GM12878 (cell line): Measurements from ENCODE around the gene COMMD7. TPM values are rescaled to one million over a fixed set of nuclear protein-coding genes. Genes with fewer than 3 reads are reported as not detected.

Experiments
- ATAC-seq: fragments of 200-7000 bp; cut with Tn5 transposase; 3 replicates; pipeline ENCODE4 v1.9.1; 2020; ENCODE audit warnings: mild to moderate bottlenecking, moderate library complexity
- BruUV-seq: library from RNA; stranded (reverse); fragments of 400-500 nt; replicated peaks from 2 replicates; lab custom pipeline; 2021; lab: Mats Ljungman, UMichigan
- CTCF ChIA-PET: fragments of 300-600 bp; sonication (Branson Sonifier 250); formaldehyde crosslinking; extraction: SDS; loops from one replicate; lab custom pipeline; 2021; ENCODE audit warnings: inconsistent platforms; lab: Yijun Ruan, JAX
- POLR2A ChIA-PET: fragments of 350-600 bp; formaldehyde crosslinking; extraction: SDS; loops from one replicate; lab custom pipeline; 2021; ENCODE audit warnings: inconsistent platforms; lab: Charles Lee
- RAD21 ChIA-PET: fragments of 300-600 bp; sonication (Branson Sonifier 250); formaldehyde crosslinking; loops from one replicate; lab custom pipeline; 2023; ENCODE audit warnings: antibody characterized with exemption; ENCODE audit not compliant: unreplicated experiment; lab: Charles Lee
- SMC1A ChIA-PET: fragments of 300-600 bp; sonication (Branson Sonifier 250); formaldehyde crosslinking; loops from one replicate; lab custom pipeline; 2023; ENCODE audit not compliant: unreplicated experiment, uncharacterized antibody; lab: Charles Lee
- DNase-seq: peaks from one replicate; pipeline ENCODE4 v3.0.0-alpha.2; 2011; ENCODE audit warnings: low read depth, low spot score
- FAIRE-seq: peaks from 3 replicates; lab custom pipeline; 2011; peaks lifted over from hg19 to GRCh38; lab: Jason Lieb, UNC
- H2AFZ ChIP-seq: 2 replicates; pipeline ENCODE4 v1.6.0; 2011; ENCODE audit warnings: low read depth, low read length, control low read depth; ENCODE audit not compliant: control insufficient read depth
- H3K27ac ChIP-seq: 2 replicates; pipeline ENCODE4 v1.5.1; 2011; ENCODE audit warnings: control low read depth; ENCODE audit not compliant: control insufficient read depth, insufficient read depth
- H3K27me3 ChIP-seq, 2 experiments: replicated peaks in 1 of 2; 2 replicates each; pipeline versions ENCODE4 v1.6.0 to v1.6.1; 2011; ENCODE audit warnings: low read length in 1 of 2; ENCODE audit not compliant: control insufficient read depth in 2 of 2, insufficient read depth in 2 of 2
- H3K36me3 ChIP-seq, 2 experiments: 2 replicates each; pipeline ENCODE4 v1.5.1; 2011; ENCODE audit warnings: low read length in 1 of 2; ENCODE audit not compliant: control insufficient read depth in 2 of 2, insufficient read depth in 2 of 2
- H3K4me1 ChIP-seq: 2 replicates; pipeline ENCODE4 v1.6.1; 2011; ENCODE audit warnings: mild to moderate bottlenecking, low read length, moderate library complexity, mixed read lengths; ENCODE audit not compliant: control insufficient read depth, insufficient read depth
- H3K4me2 ChIP-seq: 2 replicates; pipeline ENCODE4 v1.6.0; 2011; ENCODE audit warnings: control low read depth; ENCODE audit not compliant: control insufficient read depth, insufficient read depth
- H3K4me3 ChIP-seq: fragments of 200-600 bp; sonication (generic); 2 replicates; pipeline ENCODE4 v1.5.1; 2016
- H3K79me2 ChIP-seq: 2 replicates; pipeline ENCODE4 v1.6.0; 2011; ENCODE audit warnings: low read length; ENCODE audit not compliant: control insufficient read depth, insufficient read depth
- H3K9ac ChIP-seq: 2 replicates; pipeline ENCODE4 v1.8.0; 2011; ENCODE audit warnings: low read length, control low read depth, mixed read lengths; ENCODE audit not compliant: control insufficient read depth, insufficient read depth
- H3K9me3 ChIP-seq: replicated peaks from 3 replicates; pipeline ENCODE4 v1.5.1; 2011; ENCODE audit warnings: mild to moderate bottlenecking, low read length; ENCODE audit not compliant: control insufficient read depth, insufficient read depth
- H4K20me1 ChIP-seq: 2 replicates; pipeline ENCODE4 v1.6.0; 2011; ENCODE audit not compliant: control insufficient read depth, insufficient read depth
- JUNB ChIP-seq: IDR thresholded peaks from 2 replicates; pipeline ENCODE4 v1.6.1; 2016; ENCODE audit warnings: antibody characterized with exemption, mild to moderate bottlenecking
- RFX5 ChIP-seq: IDR thresholded peaks from 2 replicates; pipeline ENCODE4 v1.6.1; 2011; ENCODE audit warnings: low read depth, low read length, improper control_type of control experiment
- ZBTB40 ChIP-seq: fragments of 450-650 bp; IDR thresholded peaks from 2 replicates; pipeline ENCODE4 v1.6.1; 2016; ENCODE audit warnings: mild to moderate bottlenecking, moderate library complexity, borderline replicate concordance
- ZNF217 ChIP-seq: fragments of 450-650 bp; IDR thresholded peaks from 2 replicates; pipeline ENCODE4 v1.6.1; 2017; ENCODE audit warnings: antibody characterized with exemption, mild to moderate bottlenecking
- WGBS: methylation state at CpG from one replicate; pipeline ENCODE4 v1.1.6; 2016; ENCODE audit warnings: low lambda C conversion rate; ENCODE audit not compliant: insufficient replicate concordance, insufficient coverage; ENCODE audit errors: missing lambda C conversion rate; 5-methylcytosine and 5-hydroxymethylcytosine counted together
- in situ Hi-C: fragments of 300-500 bp; cut with MboI; formaldehyde crosslinking; loops from 9 replicates; pipeline ENCODE4 v1.14.3; 2018; ENCODE audit warnings: mixed read lengths
- intact Hi-C: fragments of 100-400 bp; cut with micrococcal nuclease; formaldehyde crosslinking; loops from one replicate; pipeline ENCODE4 v1.14.2; 2022; ENCODE audit not compliant: unreplicated experiment
- polyA plus RNA-seq, 11 experiments: library from polyadenylated mRNA; depleted of rRNA in 4 of 11; unstranded in 6 of 11; stranded (reverse) in 5 of 11; fragments of >200 nt; fragmentation: Nextera tagmentation in 4 of 11; fragmentation: Illumina TruSeq in 1 of 11; extraction: Ambion mirVana in 4 of 11; extraction: Trizol in 1 of 11; gene quantifications; 1 replicate in 1 of 11; 2 replicates in 10 of 11; pipeline versions ENCODE4 v1.2.1 to v1.2.3, GENCODE V29; 2011 to 2016; ENCODE audit warnings: inconsistent platforms in 2 of 11, missing spikeins in 2 of 11, low read depth in 1 of 11
- total RNA-seq, 4 experiments: library from RNA; depleted of rRNA in 3 of 4; stranded (reverse); fragments of >200 nt in 3 of 4; fragmentation: Illumina TruSeq in 1 of 4; extraction: Trizol in 1 of 4; gene quantifications; 2 replicates each; pipeline versions ENCODE4 v1.2.1 to v1.2.3, GENCODE V29; 2013 to 2021

Gene COMMD7
- total and polyA plus RNA-seq, 10 of the 15 experiments (the other 5 are each of a cell fraction or from before 2014, with no cell fraction given) = 9.1 to 61.0 (median 27.7) TPM

- TF ChIP-seq ZBTB40 (no peak), RFX5 (no peak)
Observed at GRCh38 chr20:32656827-32657226, 86.4 kb downstream of the COMMD7 start (continued).

- WGBS = 22% methylated on average over 2 of the region's 2 CpGs
- Histone ChIP-seq H3K9me3 (peaks cover 3% of the 10 kb centered on the region; the same call in 2 of the 3 replicates), H3K79me2 (no peaks in the 10 kb centered on the region), H2AFZ (no peak overlapping the region), H4K20me1 (no peaks in the 10 kb centered on the region), H3K36me3 (no peaks in the 10 kb centered on the region), H3K4me1 (no peaks in the 10 kb centered on the region; the same call in 1 of the 2 replicates), H3K9ac (no peak overlapping the region), H3K27ac (no peak overlapping the region), H3K4me2 (no peak overlapping the region), H3K27me3 (no peaks in the 10 kb centered on the region), H3K4me3 (no peak overlapping the region)
- POLR2A ChIA-PET = no interaction called here
- DNase-seq (no peak), FAIRE-seq (no peak), ATAC-seq (no peak)
- RAD21 ChIA-PET = interaction anchor here (0.6 to 1.0 kb wide), 2 partner anchors 134 to 742 kb away, joined by 3 read pairs; no protein-coding TSS in a partner anchor
- TF ChIP-seq ZNF217 = no peak
- TF ChIP-seq JUNB = peak; percentile 11; the same call in 1 of the 2 replicates
- in situ Hi-C loops = loop anchor here (10.0 kb wide), 1 partner anchor 831 kb away; no protein-coding TSS in a partner anchor
- intact Hi-C loops = no loop called here
- SMC1A ChIA-PET = interaction anchor here (13.9 kb wide), 1 partner anchor 132 kb away, joined by 248 read pairs; no protein-coding TSS in a partner anchor
- CTCF ChIA-PET = interaction anchor here (0.6 to 0.7 kb wide), 2 partner anchors 154 to 834 kb away, joined by 3 read pairs; no protein-coding TSS in a partner anchor
- BruUV-seq = no TSS peak
Observed at GRCh38 chr20:32655903-32656512, 87.3 kb downstream of the COMMD7 start.
